Epithelial cell of prostate (primary cell): ENCODE data around the gene ZNF800.

Experiments used
- DNase-seq: peaks from one replicate; pipeline ENCODE4 v3.0.0-alpha.2; 2011; ENCODE audit warnings: low read depth, low spot score
- H3K27ac ChIP-seq: fragments of 450-650 bp; 2 replicates; pipeline ENCODE4 v1.5.1; 2017; ENCODE audit warnings: mild to moderate bottlenecking

The ZNF800 gene

GRCh38 chr7:127391591-127392181 is 822 bp downstream of the ZNF800 start:
- peak overlapping the region; percentile 84 for H3K27ac ChIP-seq
- DNase-seq: no peak

- peak overlapping the region; percentile 84 for H3K27ac ChIP-seq
- DNase-seq: no peak
Measured at GRCh38 chr7:127390817-127391590, 1.5 kb downstream of the ZNF800 start.

GRCh38 chr7:127390186-127390816 is 2.2 kb downstream of the ZNF800 start:
- DNase-seq: no peak
- H3K27ac ChIP-seq: no peak overlapping the region

GRCh38 chr7:127389321-127389720 is 3.2 kb downstream of the ZNF800 start:
- H3K27ac ChIP-seq: no peak overlapping the region
- DNase-seq: no peak

- DNase-seq: no peak
- no peak overlapping the region for H3K27ac ChIP-seq
Measured at GRCh38 chr7:127387974-127388373, 4.5 kb downstream of the ZNF800 start.

GRCh38 chr7:127383123-127383835 is 9.2 kb downstream of the ZNF800 start:
- no peak for DNase-seq
- H3K27ac ChIP-seq: peak overlapping the region; percentile 27

GRCh38 chr7:127382301-127383085 is 10.0 kb downstream of the ZNF800 start:
- H3K27ac ChIP-seq: no peak overlapping the region

GRCh38 chr7:127380479-127380878 is 12.0 kb downstream of the ZNF800 start:
- no peak for DNase-seq

More at GRCh38 chr7:127382301-127383085, 10.0 kb downstream of the ZNF800 start:
- DNase-seq: no peak

GRCh38 chr7:127379642-127380041 is 12.9 kb downstream of the ZNF800 start:
- H3K27ac ChIP-seq: no peak overlapping the region
- no peak for DNase-seq

More at GRCh38 chr7:127380479-127380878, 12.0 kb downstream of the ZNF800 start:
- no peak overlapping the region for H3K27ac ChIP-seq

- H3K27ac ChIP-seq: no peak overlapping the region
- DNase-seq: no peak
Measured at GRCh38 chr7:127378537-127378936, 14.0 kb downstream of the ZNF800 start.

GRCh38 chr7:127377425-127377824 is 15.1 kb downstream of the ZNF800 start:
- no peak for DNase-seq
- H3K27ac ChIP-seq: no peak overlapping the region

- no peak for DNase-seq
- H3K27ac ChIP-seq: no peak overlapping the region
Measured at GRCh38 chr7:127375631-127376030, 16.9 kb downstream of the ZNF800 start.

GRCh38 chr7:127367679-127368078 is 24.8 kb downstream of the ZNF800 start:
- H3K27ac ChIP-seq: no peak overlapping the region
- no peak for DNase-seq

- no peak for DNase-seq
- no peak overlapping the region for H3K27ac ChIP-seq
Measured at GRCh38 chr7:127366680-127367079, 25.8 kb downstream of the ZNF800 start.

GRCh38 chr7:127365957-127366315 is 26.6 kb downstream of the ZNF800 start:
- H3K27ac ChIP-seq: no peak overlapping the region
- no peak for DNase-seq

GRCh38 chr7:127365164-127365956 is 27.1 kb downstream of the ZNF800 start:
- DNase-seq: no peak
- no peak overlapping the region for H3K27ac ChIP-seq

GRCh38 chr7:127362364-127363027 is 30.0 kb downstream of the ZNF800 start:
- H3K27ac ChIP-seq: no peak overlapping the region
- no peak for DNase-seq

- H3K27ac ChIP-seq: no peak overlapping the region
Measured at GRCh38 chr7:127361736-127362135, 30.8 kb downstream of the ZNF800 start.

GRCh38 chr7:127359011-127359410 is 33.5 kb downstream of the ZNF800 start:
- no peak for DNase-seq
- no peak overlapping the region for H3K27ac ChIP-seq

More at GRCh38 chr7:127361736-127362135, 30.8 kb downstream of the ZNF800 start:
- DNase-seq: no peak
